Ishikawa (cell line): ENCODE data around the gene RCAN2.

Experiments
- CEBPB ChIP-seq: IDR thresholded peaks from 2 replicates; pipeline ENCODE4 v1.6.1; 2012
- CREB1 ChIP-seq: IDR thresholded peaks from 2 replicates; pipeline ENCODE4 v1.6.1; 2012; ENCODE audit warnings: low read depth
- EGR1 ChIP-seq: IDR thresholded peaks from 2 replicates; pipeline ENCODE4 v1.6.1; 2012
- EP300 ChIP-seq: IDR thresholded peaks from 2 replicates; pipeline ENCODE4 v1.6.1; 2012; ENCODE audit warnings: borderline replicate concordance
- FOXM1 ChIP-seq: IDR thresholded peaks from 2 replicates; pipeline ENCODE4 v1.6.1; 2012; ENCODE audit warnings: low read depth, borderline replicate concordance
- MAX ChIP-seq: IDR thresholded peaks from 2 replicates; pipeline ENCODE4 v1.6.1; 2012
- NFIC ChIP-seq: IDR thresholded peaks from 2 replicates; pipeline ENCODE4 v1.6.1; 2012
- RAD21 ChIP-seq: IDR thresholded peaks from 2 replicates; pipeline ENCODE4 v1.6.1; 2012; ENCODE audit warnings: low read depth
- REST ChIP-seq: IDR thresholded peaks from 2 replicates; pipeline ENCODE4 v1.6.1; 2012; ENCODE audit warnings: low read depth, mild to moderate bottlenecking
- TAF1 ChIP-seq: IDR thresholded peaks from 2 replicates; pipeline ENCODE4 v1.6.1; 2012; ENCODE audit warnings: low read depth, mild to moderate bottlenecking
- TCF12 ChIP-seq: IDR thresholded peaks from 2 replicates; pipeline ENCODE4 v1.6.1; 2012; ENCODE audit warnings: low read depth
- TEAD4 ChIP-seq: IDR thresholded peaks from 2 replicates; pipeline ENCODE4 v1.6.1; 2012
- USF1 ChIP-seq: IDR thresholded peaks from 2 replicates; pipeline ENCODE4 v1.6.1; 2012
- YY1 ChIP-seq: IDR thresholded peaks from 2 replicates; pipeline ENCODE4 v1.6.1; 2012; ENCODE audit warnings: low read depth
- ZBTB7A ChIP-seq: IDR thresholded peaks from 2 replicates; pipeline ENCODE4 v1.6.1; 2012; ENCODE audit warnings: low read depth

RCAN2 gene

GRCh38 chr6:46276576-46277142 is 214.6 kb downstream of the RCAN2 start:
- TF ChIP-seq EP300 (no peak), CEBPB (no peak), TAF1 (no peak)

GRCh38 chr6:46274502-46274901 is 216.7 kb downstream of the RCAN2 start:
- TF ChIP-seq TCF12 (no peak), CEBPB (no peak), USF1 (no peak), YY1 (no peak), TAF1 (no peak), ZBTB7A (no peak), CREB1 (no peak), TEAD4 (no peak), RAD21 (no peak), EGR1 (no peak), NFIC (no peak), REST (no peak), EP300 (no peak), MAX (no peak), FOXM1 (no peak)

GRCh38 chr6:46273911-46274310 is 217.3 kb downstream of the RCAN2 start:
- TF ChIP-seq CREB1 (no peak), USF1 (no peak), RAD21 (no peak), NFIC (no peak), REST (no peak), ZBTB7A (no peak), EGR1 (no peak), TCF12 (no peak), MAX (no peak), EP300 (no peak), TEAD4 (no peak), YY1 (no peak), CEBPB (no peak), FOXM1 (no peak), TAF1 (no peak)

- TF ChIP-seq EP300 (no peak), NFIC (no peak), EGR1 (no peak)
Measured at GRCh38 chr6:46271728-46272127, 219.5 kb downstream of the RCAN2 start.

- no peak for TF ChIP-seq YY1
- no peak for TF ChIP-seq EP300
- TF ChIP-seq REST, result no peak
- no peak for TF ChIP-seq TCF12
- no peak for TF ChIP-seq EGR1
- TF ChIP-seq TAF1, result no peak
- no peak for TF ChIP-seq MAX
- TF ChIP-seq FOXM1, result no peak
- TF ChIP-seq USF1, result no peak
- TF ChIP-seq RAD21, result no peak
- TF ChIP-seq NFIC, result no peak
- TF ChIP-seq TEAD4, result no peak
- no peak for TF ChIP-seq CREB1
- no peak for TF ChIP-seq CEBPB
Measured at GRCh38 chr6:46271107-46271506, 220.1 kb downstream of the RCAN2 start.
